GM23338 (cell line): ENCODE measurements around the gene POU4F2. TPM values are rescaled to one million over a fixed set of nuclear protein-coding genes. Genes with fewer than 3 reads are reported as not detected.
A peak's percentile ranks its signal among the peaks of the same experiment; 100 is the strongest.

ENCODE experiments used
- ATAC-seq: fragments of 200-7000 bp; cut with Tn5 transposase; 3 replicates; pipeline ENCODE4 v1.9.1; 2020
- DNase-seq: peaks from one replicate; pipeline ENCODE4 v3.0.0-alpha.2; 2015; ENCODE audit warnings: low spot score
- H2AFZ ChIP-seq: fragments of 200-600 bp; sonication (generic); 2 replicates; pipeline ENCODE4 v1.8.0; 2016; ENCODE audit warnings: antibody characterized with exemption, mild to moderate bottlenecking, moderate library complexity
- H3F3A ChIP-seq: fragments of 200-600 bp; sonication (generic); replicated peaks from 2 replicates; pipeline ENCODE4 v1.8.0; 2017; ENCODE audit warnings: antibody characterized with exemption, mixed run types, low read depth
- H3K27ac ChIP-seq: fragments of 200-600 bp; sonication (generic); 2 replicates; pipeline ENCODE4 v1.6.1; 2016; ENCODE audit warnings: low read depth
- H3K27me3 ChIP-seq: fragments of 200-600 bp; sonication (generic); 2 replicates; pipeline ENCODE4 v1.8.0; 2016; ENCODE audit warnings: mild to moderate bottlenecking, mixed run types, moderate library complexity; ENCODE audit not compliant: insufficient read depth
- H3K36me3 ChIP-seq: fragments of 200-600 bp; sonication (generic); 2 replicates; pipeline ENCODE4 v1.8.0; 2016; ENCODE audit warnings: mild to moderate bottlenecking; ENCODE audit not compliant: insufficient read depth
- H3K4me1 ChIP-seq: fragments of 200-600 bp; sonication (generic); 2 replicates; pipeline ENCODE4 v1.8.0; 2016; ENCODE audit warnings: mild to moderate bottlenecking, moderate library complexity; ENCODE audit not compliant: insufficient read depth
- H3K4me2 ChIP-seq: fragments of 200-600 bp; sonication (generic); 2 replicates; pipeline ENCODE4 v1.7.1; 2017; ENCODE audit warnings: mixed run types
- H3K4me3 ChIP-seq: fragments of 200-600 bp; sonication (generic); 2 replicates; pipeline ENCODE4 v1.6.1; 2016; ENCODE audit warnings: mixed run types
- H3K79me2 ChIP-seq: fragments of 200-600 bp; sonication (generic); replicated peaks from 2 replicates; pipeline ENCODE4 v1.8.0; 2017; ENCODE audit warnings: mild to moderate bottlenecking; ENCODE audit not compliant: insufficient read depth
- H3K9me2 ChIP-seq: fragments of 200-600 bp; sonication (generic); 2 replicates; pipeline ENCODE4 v1.8.0; 2017; ENCODE audit not compliant: insufficient read depth
- H4K20me1 ChIP-seq: fragments of 200-600 bp; sonication (generic); replicated peaks from 2 replicates; pipeline ENCODE4 v1.8.0; 2017; ENCODE audit warnings: mild to moderate bottlenecking; ENCODE audit not compliant: insufficient read depth
- H3K27ac Mint-ChIP-seq: 2 replicates; pipeline ENCODE4 v1.8.0; 2020; ENCODE audit warnings: inconsistent platforms, mild to moderate bottlenecking, moderate library complexity, mixed read lengths
- H3K27me3 Mint-ChIP-seq: 3 replicates; pipeline ENCODE4 v1.8.0; 2022; ENCODE audit warnings: low read depth, mild to moderate bottlenecking, moderate library complexity, mixed read lengths, inconsistent platforms; ENCODE audit not compliant: insufficient read depth, poor library complexity
- H3K36me3 Mint-ChIP-seq: 3 replicates; pipeline ENCODE4 v1.8.0; 2021; ENCODE audit warnings: low read depth, mild to moderate bottlenecking, inconsistent platforms, moderate library complexity, mixed read lengths
- H3K4me1 Mint-ChIP-seq: 3 replicates; pipeline ENCODE4 v1.8.0; 2020; ENCODE audit warnings: mild to moderate bottlenecking, inconsistent platforms, mixed read lengths
- H3K4me3 Mint-ChIP-seq: 3 replicates; pipeline ENCODE4 v1.8.0; 2021; ENCODE audit warnings: moderate library complexity, mild to moderate bottlenecking, inconsistent platforms, mixed read lengths
- H3K9me3 Mint-ChIP-seq: 3 replicates; pipeline ENCODE4 v1.8.0; 2020; ENCODE audit warnings: moderate library complexity, mild to moderate bottlenecking, inconsistent platforms, mixed read lengths
- EZH2 ChIP-seq: fragments of 200-600 bp; sonication (generic); IDR thresholded peaks from one replicate; pipeline ENCODE4 v1.8.0; 2017; ENCODE audit warnings: antibody characterized with exemption, mild to moderate bottlenecking, low read depth; ENCODE audit not compliant: unreplicated experiment
- polyA plus RNA-seq: library from polyadenylated mRNA; unstranded; fragments of >200 nt; fragmentation: Nextera tagmentation; extraction: Ambion mirVana; gene quantifications from 2 replicates; pipeline ENCODE4 v1.2.1, GENCODE V29; 2016
- total RNA-seq: library from RNA; depleted of rRNA; stranded (reverse); fragments of >200 nt; shearing (Covaris generic); gene quantifications from 2 replicates; pipeline ENCODE4 v1.2.3, GENCODE V29; 2014
- TF ChIP-seq, protein P1 (sequence below): fragments of 250-450 bp; sonication (Bioruptor Pico); IDR thresholded peaks from 2 replicates; pipeline ENCODE4 v1.5.0; 2020; ENCODE audit warnings: mild to moderate bottlenecking, moderate library complexity

POU4F2 gene
- total and polyA plus RNA-seq, 2 experiments from 2014 or later = not detected

DNA sequence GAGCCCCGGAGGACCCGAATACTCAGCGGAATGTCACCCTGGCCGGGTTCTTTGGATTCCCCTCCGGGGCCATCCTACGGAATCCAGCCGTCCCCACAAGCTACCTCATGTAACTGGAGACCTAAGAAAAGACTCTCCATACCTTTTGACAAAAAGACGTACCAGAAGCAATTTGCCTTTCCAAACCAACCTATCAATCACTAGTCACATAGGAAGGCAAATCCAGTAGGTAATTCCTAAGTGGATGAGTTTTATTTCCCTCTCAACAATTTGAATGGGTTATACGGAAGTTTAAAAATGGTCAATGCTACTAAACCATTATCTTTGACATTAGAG lies 16.8 kb downstream of the POU4F2 start:
- peaks cover 100% of the 10 kb centered on the region for H3K27me3 ChIP-seq
- H3K27me3 Mint-ChIP-seq = peaks cover 73% of the 10 kb centered on the region
- H3K4me3 Mint-ChIP-seq = peak overlapping the region; percentile 66

More for the DNA sequence above, 16.8 kb downstream of the POU4F2 start:
- H3F3A ChIP-seq = no peaks in the 10 kb centered on the region; the same call in 1 of the 2 replicates
- TF ChIP-seq EZH2 = peak; percentile 56
- TF ChIP-seq, protein P1, sequence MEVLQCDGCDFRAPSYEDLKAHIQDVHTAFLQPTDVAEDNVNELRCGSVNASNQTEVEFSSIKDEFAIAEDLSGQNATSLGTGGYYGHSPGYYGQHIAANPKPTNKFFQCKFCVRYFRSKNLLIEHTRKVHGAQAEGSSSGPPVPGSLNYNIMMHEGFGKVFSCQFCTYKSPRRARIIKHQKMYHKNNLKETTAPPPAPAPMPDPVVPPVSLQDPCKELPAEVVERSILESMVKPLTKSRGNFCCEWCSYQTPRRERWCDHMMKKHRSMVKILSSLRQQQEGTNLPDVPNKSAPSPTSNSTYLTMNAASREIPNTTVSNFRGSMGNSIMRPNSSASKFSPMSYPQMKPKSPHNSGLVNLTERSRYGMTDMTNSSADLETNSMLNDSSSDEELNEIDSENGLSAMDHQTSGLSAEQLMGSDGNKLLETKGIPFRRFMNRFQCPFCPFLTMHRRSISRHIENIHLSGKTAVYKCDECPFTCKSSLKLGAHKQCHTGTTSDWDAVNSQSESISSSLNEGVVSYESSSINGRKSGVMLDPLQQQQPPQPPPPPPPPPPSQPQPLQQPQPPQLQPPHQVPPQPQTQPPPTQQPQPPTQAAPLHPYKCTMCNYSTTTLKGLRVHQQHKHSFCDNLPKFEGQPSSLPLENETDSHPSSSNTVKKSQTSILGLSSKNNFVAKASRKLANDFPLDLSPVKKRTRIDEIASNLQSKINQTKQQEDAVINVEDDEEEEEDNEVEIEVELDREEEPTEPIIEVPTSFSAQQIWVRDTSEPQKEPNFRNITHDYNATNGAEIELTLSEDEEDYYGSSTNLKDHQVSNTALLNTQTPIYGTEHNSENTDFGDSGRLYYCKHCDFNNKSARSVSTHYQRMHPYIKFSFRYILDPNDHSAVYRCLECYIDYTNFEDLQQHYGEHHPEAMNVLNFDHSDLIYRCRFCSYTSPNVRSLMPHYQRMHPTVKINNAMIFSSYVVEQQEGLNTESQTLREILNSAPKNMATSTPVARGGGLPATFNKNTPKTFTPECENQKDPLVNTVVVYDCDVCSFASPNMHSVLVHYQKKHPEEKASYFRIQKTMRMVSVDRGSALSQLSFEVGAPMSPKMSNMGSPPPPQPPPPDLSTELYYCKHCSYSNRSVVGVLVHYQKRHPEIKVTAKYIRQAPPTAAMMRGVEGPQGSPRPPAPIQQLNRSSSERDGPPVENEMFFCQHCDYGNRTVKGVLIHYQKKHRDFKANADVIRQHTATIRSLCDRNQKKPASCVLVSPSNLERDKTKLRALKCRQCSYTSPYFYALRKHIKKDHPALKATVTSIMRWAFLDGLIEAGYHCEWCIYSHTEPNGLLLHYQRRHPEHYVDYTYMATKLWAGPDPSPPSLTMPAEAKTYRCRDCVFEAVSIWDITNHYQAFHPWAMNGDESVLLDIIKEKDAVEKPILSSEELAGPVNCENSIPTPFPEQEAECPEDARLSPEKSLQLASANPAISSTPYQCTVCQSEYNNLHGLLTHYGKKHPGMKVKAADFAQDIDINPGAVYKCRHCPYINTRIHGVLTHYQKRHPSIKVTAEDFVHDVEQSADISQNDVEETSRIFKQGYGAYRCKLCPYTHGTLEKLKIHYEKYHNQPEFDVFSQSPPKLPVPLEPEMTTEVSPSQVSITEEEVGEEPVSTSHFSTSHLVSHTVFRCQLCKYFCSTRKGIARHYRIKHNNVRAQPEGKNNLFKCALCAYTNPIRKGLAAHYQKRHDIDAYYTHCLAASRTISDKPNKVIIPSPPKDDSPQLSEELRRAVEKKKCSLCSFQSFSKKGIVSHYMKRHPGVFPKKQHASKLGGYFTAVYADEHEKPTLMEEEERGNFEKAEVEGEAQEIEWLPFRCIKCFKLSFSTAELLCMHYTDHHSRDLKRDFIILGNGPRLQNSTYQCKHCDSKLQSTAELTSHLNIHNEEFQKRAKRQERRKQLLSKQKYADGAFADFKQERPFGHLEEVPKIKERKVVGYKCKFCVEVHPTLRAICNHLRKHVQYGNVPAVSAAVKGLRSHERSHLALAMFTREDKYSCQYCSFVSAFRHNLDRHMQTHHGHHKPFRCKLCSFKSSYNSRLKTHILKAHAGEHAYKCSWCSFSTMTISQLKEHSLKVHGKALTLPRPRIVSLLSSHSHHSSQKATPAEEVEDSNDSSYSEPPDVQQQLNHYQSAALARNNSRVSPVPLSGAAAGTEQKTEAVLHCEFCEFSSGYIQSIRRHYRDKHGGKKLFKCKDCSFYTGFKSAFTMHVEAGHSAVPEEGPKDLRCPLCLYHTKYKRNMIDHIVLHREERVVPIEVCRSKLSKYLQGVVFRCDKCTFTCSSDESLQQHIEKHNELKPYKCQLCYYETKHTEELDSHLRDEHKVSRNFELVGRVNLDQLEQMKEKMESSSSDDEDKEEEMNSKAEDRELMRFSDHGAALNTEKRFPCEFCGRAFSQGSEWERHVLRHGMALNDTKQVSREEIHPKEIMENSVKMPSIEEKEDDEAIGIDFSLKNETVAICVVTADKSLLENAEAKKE = no peak
- H3K36me3 Mint-ChIP-seq = no peaks in the 10 kb centered on the region
- DNase-seq (no peak), ATAC-seq (no peak)
- H3K27ac Mint-ChIP-seq = no peak overlapping the region
- H3K4me3 ChIP-seq = peak overlapping the region; percentile 69
- H3K79me2 ChIP-seq = no peaks in the 10 kb centered on the region
- H3K9me3 Mint-ChIP-seq = no peaks in the 10 kb centered on the region
- H3K27ac ChIP-seq = no peak overlapping the region
- H3K36me3 ChIP-seq = no peaks in the 10 kb centered on the region
- peaks cover 39% of the 10 kb centered on the region for H4K20me1 ChIP-seq
- peak overlapping the region; percentile 88; the same call in 1 of the 2 replicates for H2AFZ ChIP-seq
- peak overlapping the region; percentile 94 for H3K4me2 ChIP-seq
- H3K4me1 ChIP-seq = peaks cover 33% of the 10 kb centered on the region
- peaks cover 27% of the 10 kb centered on the region for H3K4me1 Mint-ChIP-seq
- no peaks in the 10 kb centered on the region for H3K9me2 ChIP-seq
